Activated gamma-delta T cell (primary cell): Measurements from ENCODE around the gene SYT5.
A peak's percentile ranks its signal among the peaks of the same experiment; 100 is the strongest.
"Not testable (repeated sequence)": the region's sequence is repeated elsewhere in the genome, so short reads cannot be mapped to it uniquely, and the experiment has no call there.

Experiments used
- DNase-seq: peaks from one replicate; lab custom pipeline; 2025; lab: John Stamatoyannopoulos, UW
- total RNA-seq, 2 donors: gene quantifications; one replicate each; lab custom pipeline; 2026; lab: John Stamatoyannopoulos, UW

The SYT5 gene
- total RNA-seq = 0.26 to 0.56 reads per million in 2 donors

DNA sequence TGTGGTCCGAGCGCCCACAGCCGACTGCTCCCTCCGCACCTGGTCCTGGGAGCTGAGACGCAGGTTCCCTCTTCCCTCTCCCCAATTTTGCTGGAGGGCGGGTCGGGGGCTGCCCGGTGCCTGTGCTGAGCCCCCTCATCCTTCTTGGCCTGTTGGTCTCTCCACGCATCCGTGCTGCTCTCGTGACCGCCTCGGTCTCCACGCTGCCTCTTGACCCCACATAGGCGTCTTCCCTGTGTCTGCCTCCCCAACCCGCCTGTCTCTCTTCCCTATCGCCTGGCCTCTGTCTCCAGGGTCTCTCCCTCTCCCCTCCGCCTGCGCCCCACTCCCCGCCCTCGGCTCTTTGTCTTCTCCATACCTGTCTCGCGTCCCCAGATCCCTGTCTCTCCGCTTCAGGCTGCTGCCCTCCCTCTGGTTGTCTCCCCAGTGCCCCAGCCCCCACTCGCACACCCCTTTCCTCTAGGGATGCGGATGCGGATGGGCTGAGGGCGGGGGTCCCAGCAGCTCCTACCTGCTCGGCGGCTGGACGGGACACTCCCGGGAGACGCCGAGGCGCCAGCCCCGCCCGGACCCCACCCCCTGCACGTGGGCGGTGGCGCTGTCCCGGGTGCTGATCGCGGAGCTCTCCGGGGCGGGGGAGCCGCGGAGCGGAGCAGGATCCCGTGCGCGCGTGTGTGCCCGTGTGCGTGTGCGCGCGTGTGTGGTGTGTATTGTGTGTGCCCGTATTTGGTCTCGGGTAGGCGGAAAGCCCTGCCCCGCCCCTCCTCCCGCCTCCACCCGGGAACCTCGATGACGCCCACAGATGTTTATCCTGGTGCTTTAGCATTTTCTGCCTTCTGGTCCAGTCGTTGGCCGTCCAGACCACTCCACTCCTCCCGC lies at the start of gene SYT5:
TSS of gene SYT5 (minus strand) at position 684 of the 879 bp plus-strand sequence. CDS start 1,248 bp downstream, outside the sequence.
- peak; percentile 39 for DNase-seq

GRCh38 chr19:55229789-55230182 lies 49.7 kb upstream of the SYT5 start:
- DNase-seq = no peak

- no peak for DNase-seq
Measured at GRCh38 chr19:55229145-55229788, 49.2 kb upstream of the SYT5 start.

DNA sequence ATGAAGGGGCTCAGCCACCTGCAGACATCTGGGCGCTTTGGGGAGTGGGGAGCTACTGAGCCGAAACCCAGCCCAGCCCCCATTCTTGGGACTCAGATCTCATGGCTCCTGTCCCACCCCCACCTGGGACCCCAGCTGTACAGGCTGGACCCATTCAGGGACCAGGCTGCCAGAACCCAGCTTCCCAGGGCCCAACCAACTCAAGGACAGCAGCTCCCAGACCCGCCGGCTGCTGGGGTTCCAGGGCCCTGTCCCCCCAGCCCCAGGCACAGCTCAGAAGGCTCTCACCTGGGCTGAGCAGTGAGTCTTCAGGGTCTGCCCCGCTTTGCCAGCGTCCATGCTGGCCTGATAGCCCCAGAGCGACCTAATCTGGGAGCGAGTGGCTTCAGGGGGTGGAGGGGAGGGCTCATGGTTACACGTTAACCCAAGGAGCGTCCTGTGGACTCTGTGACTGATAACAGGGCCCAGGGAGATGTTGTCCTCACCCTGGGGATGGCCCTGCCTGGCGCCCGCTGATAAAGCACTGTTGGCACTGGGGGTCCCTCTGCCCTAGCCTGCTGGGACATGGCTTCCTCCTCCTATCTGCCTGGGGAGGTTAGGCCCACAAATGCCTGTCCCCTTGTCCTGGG lies 48.4 kb upstream of the SYT5 start, which contains the start of gene TMEM86B:
TSS of gene TMEM86B (minus strand) at position 361 of the 629 bp plus-strand sequence. CDS start at position 339, 22 bp downstream.
- no peak for DNase-seq

DNA sequence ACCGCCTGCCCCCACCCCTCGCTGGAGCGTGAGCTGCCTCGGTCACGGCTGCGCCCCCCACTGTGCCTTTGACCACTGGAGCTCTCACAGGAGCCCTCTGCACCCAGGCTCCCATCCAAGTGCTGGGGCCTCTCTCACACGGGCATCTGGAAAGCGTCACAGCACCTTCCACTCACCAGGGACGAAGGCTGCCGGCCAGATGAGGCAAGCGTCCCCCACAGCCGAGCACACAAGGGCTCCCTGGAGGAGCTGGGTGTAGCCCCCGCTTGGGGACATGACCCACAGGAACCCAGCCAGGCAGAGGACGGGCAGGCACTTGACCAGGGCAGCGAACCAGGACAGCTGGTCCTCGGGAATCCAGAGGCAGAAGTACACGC lies 47.9 kb upstream of the SYT5 start:
- no peak for DNase-seq

- no peak for DNase-seq
Measured at GRCh38 chr19:55227241-55228014, 47.3 kb upstream of the SYT5 start.

GRCh38 chr19:55226788-55227187 lies 46.7 kb upstream of the SYT5 start:
- no peak for DNase-seq

- no peak for DNase-seq
Measured at GRCh38 chr19:55226273-55226672, 46.2 kb upstream of the SYT5 start.

DNA sequence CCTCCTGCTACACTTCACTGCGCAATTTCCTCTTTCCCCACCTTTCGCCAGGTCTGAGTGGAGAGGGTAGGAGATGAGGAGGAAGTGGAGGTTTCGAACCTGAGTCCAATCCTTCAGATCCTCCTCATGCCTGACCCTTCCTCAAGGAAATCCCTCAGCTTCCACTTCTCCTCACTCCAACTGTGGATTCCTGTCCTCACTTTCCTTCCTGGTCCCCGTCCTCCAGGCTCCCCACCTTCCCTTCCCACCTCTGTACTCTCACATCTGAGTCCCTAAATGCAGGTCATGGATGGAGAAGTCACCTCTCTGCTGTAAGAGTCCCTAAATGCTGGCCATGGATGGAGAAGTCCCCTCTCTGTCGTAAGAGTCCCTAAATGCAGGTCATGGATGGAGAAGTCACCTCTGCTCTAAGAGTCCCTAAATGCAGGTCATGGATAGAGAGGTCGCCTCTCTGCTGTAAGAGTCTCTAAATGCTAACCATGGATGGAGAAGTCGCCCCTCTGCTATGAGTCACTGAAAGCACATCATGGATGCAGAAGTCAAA lies 45.4 kb upstream of the SYT5 start:
- no peak for DNase-seq

DNA sequence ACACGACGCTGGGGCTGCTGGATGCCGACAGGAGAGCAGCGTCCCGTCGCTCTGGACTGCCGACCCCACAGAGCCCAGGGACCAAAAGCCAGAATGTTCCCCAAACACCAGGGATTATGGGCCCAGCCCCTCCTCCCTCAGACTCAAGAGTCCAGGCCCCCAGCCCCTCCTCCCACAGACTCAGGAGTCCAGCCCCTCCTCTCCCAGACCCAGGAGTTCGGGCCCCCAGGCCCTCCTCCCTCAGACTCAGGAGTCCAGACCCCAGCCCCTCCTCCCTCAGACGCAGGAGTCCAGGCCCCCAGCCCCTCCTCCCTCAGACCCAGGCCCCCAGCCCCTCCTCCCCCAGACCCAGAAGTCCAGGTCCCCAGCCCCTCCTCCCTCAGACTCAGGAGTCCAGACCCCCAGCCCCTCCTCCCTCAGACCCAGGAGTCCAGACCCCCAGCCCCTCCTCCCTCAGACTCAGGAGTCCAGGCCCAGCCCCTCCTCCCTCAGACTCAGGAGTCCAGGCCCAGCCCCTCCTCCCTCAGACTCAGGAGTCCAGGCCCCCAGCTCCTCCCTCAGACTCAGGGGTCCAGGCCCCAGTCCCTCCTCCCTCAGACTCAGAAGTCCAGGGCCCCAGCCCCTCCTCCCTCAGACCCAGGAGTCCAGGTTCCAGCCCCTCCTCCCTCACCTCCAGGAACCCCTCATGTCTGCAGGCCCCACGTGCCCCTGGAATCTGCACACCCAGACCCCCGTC lies 44.8 kb upstream of the SYT5 start:
- DNase-seq = not testable (repeated sequence)

DNA sequence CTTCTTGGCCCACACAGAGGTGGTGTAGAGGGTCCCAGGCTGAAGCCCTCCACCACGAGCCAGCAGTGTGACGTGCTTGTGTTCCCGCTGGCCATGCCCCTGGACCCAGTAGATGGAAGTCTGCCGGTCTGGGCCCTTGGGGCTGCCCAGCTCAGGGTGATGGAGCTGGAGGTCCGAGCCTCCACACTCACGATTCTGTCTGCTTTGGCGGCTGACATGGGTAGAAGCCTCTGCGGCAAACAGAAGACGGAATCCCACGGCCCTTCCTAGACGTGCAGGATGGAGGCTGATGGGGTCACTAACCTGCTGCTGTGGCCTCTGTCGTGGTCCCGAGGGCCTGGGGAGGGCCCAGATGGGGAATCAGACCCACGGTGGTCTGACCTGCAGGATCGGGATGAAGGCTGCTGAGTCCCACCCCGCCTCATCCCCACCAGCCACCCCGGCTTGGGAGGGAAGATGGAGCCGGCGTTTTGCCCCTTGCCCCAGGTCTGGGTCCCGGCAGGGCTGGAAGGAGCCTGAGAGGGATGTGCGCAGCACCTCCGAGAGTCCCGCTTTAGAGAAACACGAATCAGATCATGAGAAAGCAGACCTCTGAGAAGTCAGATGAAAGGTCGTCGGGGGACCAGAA lies 44.1 kb upstream of the SYT5 start:
- no peak for DNase-seq

GRCh38 chr19:55223291-55224037 lies 43.4 kb upstream of the SYT5 start:
- no peak for DNase-seq

DNA sequence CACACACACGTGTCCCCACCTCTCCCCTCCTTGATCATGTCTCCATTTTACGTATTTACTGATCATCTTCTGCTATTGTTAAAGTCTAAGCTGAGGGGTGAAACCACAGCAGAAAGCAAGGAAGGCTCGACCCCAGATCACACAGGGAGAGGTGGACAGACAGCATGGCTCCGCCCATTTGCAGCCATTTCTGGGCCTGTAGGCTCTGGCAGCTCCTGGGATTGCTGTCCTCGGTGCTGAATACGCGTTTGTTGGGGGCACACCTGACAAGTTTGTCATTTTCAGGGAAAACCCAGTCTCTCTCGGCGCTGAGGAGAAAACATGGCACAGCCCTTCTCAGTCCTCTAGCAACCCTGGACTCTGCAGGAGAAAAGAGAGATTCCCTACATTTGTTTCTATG lies 40.4 kb upstream of the SYT5 start:
- DNase-seq = no peak

- no peak for DNase-seq
Measured at GRCh38 chr19:55216461-55217198, 36.5 kb upstream of the SYT5 start.

- no peak for DNase-seq
Measured at GRCh38 chr19:55213547-55213946, 33.5 kb upstream of the SYT5 start.

GRCh38 chr19:55212447-55212846 lies 32.4 kb upstream of the SYT5 start:
- DNase-seq = no peak

- no peak for DNase-seq
Measured at GRCh38 chr19:55209693-55210472, 29.8 kb upstream of the SYT5 start.
